Lung (tissue), 12 donors: Measurements from ENCODE around the gene FAM168A. TPM values are rescaled to one million over a fixed set of nuclear protein-coding genes. Genes with fewer than 3 reads are reported as not detected.

ENCODE experiments used
- ATAC-seq: fragments of 200-7000 bp; cut with Tn5 transposase; one replicate; pipeline ENCODE4 v1.9.1; 2020; ENCODE audit warnings: moderate number of reproducible peaks; ENCODE audit not compliant: insufficient read depth, low FRiP score
- DNase-seq, 3 donors: peaks; one replicate each; pipeline ENCODE4 v3.0.0-alpha.2; 2013 to 2017
- H3K27ac ChIP-seq, 2 donors: one replicate each; pipeline ENCODE4 v1.5.1; 2013; ENCODE audit warnings: mild to moderate bottlenecking in 2 of 2, moderate library complexity in 2 of 2, control low read depth in 1 of 2, inconsistent platforms in 1 of 2, low read depth in 1 of 2, low read length in 1 of 2
- H3K27me3 ChIP-seq, 3 donors: one replicate each; pipeline ENCODE4 v1.5.1; 2013; ENCODE audit warnings: low read length in 2 of 3; ENCODE audit not compliant: control insufficient read depth in 3 of 3, insufficient read depth in 3 of 3
- H3K36me3 ChIP-seq, 4 donors: one replicate each; pipeline ENCODE4 v1.5.1; 2013; ENCODE audit warnings: low read length in 4 of 4, mild to moderate bottlenecking in 1 of 4, moderate library complexity in 1 of 4; ENCODE audit not compliant: control insufficient read depth in 4 of 4, insufficient read depth in 4 of 4
- H3K4me1 ChIP-seq, 5 donors: one replicate each; pipeline ENCODE4 v1.5.1; 2013; ENCODE audit warnings: low read length in 5 of 5, mild to moderate bottlenecking in 2 of 5, moderate library complexity in 1 of 5; ENCODE audit not compliant: control insufficient read depth in 5 of 5, insufficient read depth in 5 of 5
- H3K4me3 ChIP-seq: one replicate; pipeline ENCODE4 v1.5.1; 2013; ENCODE audit warnings: mild to moderate bottlenecking, control low read depth, moderate library complexity
- H3K9ac ChIP-seq, 2 donors: one replicate each; pipeline ENCODE4 v1.5.1; 2013; ENCODE audit warnings: low read length in 2 of 2, control low read depth in 1 of 2; ENCODE audit not compliant: insufficient read depth in 1 of 2
- H3K9me3 ChIP-seq, 4 donors: one replicate each; pipeline ENCODE4 v1.5.1; 2013; ENCODE audit warnings: low read length in 3 of 4, mild to moderate bottlenecking in 1 of 4, moderate library complexity in 1 of 4; ENCODE audit not compliant: control insufficient read depth in 4 of 4, insufficient read depth in 3 of 4
- WGBS, 2 donors: extraction: QIAGEN DNeasy Blood & Tissue Kit; methylation state at CpG; one replicate each; pipeline ENCODE4 v1.1.7; 2013; 5-methylcytosine and 5-hydroxymethylcytosine counted together
- polyA plus RNA-seq, 2 donors: library from polyadenylated mRNA; stranded (reverse); fragments of 200-250 nt; gene quantifications; one replicate each; pipeline ENCODE4 v1.2.1, GENCODE V29; 2013
- total RNA-seq, 2 donors: library from RNA; depleted of rRNA in 1 of 2; stranded (reverse); fragments of >200 nt in 1 of 2; gene quantifications; one replicate each; pipeline ENCODE4 v1.2.1, GENCODE V29; 2014 to 2021
- TF ChIP-seq, protein P1 (sequence below): IDR thresholded peaks from 2 replicates; pipeline ENCODE4 v1.5.1; 2012; ENCODE audit warnings: mild to moderate bottlenecking; ENCODE audit errors: control extremely low read depth, extremely low read depth
- donor health status: control.
- donor health status: control.
- donor health status: Bipolar disorder and iron deficiency.
- donor health status: healthy.
- donor health status: DM: yes; HTN: yes; CAD: no.

FAM168A gene
- total and polyA plus RNA-seq, 4 donors, result 6.7 to 25.5 (median 17.1) TPM

DNA sequence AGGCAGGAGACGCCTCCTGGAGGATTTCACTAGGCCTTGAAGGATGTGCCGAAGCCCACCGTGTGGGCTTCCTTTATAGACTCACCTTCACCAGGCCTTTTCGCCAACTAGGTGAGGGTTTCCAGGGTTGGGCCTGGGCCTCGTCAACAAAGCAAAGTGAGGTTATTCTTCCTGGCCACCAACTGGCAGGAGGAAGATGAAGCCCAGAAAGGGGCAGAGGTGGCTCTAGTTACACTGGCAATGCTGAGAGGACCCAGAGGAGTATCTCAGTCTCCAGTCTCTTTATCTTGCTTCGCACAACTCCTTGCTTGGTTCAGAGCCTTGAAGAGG is 222.1 kb downstream of the FAM168A start:
- TF ChIP-seq, protein P1, sequence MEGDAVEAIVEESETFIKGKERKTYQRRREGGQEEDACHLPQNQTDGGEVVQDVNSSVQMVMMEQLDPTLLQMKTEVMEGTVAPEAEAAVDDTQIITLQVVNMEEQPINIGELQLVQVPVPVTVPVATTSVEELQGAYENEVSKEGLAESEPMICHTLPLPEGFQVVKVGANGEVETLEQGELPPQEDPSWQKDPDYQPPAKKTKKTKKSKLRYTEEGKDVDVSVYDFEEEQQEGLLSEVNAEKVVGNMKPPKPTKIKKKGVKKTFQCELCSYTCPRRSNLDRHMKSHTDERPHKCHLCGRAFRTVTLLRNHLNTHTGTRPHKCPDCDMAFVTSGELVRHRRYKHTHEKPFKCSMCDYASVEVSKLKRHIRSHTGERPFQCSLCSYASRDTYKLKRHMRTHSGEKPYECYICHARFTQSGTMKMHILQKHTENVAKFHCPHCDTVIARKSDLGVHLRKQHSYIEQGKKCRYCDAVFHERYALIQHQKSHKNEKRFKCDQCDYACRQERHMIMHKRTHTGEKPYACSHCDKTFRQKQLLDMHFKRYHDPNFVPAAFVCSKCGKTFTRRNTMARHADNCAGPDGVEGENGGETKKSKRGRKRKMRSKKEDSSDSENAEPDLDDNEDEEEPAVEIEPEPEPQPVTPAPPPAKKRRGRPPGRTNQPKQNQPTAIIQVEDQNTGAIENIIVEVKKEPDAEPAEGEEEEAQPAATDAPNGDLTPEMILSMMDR, result no peak
- WGBS, 2 donors, result 60 to 62% methylated on average over 6 of the region's 6 CpGs
- no peaks in the 10 kb centered on the region for H3K27me3 ChIP-seq
- peak overlapping the region; percentile 21 to 44 for H3K27ac ChIP-seq
- no peaks in the 10 kb centered on the region for H3K36me3 ChIP-seq
- H3K9ac ChIP-seq, result peak overlapping the region in 1 of 2 donors; percentile 32
- no peaks in the 10 kb centered on the region for H3K9me3 ChIP-seq
- ATAC-seq (no peak), DNase-seq (no peak)
- H3K4me1 ChIP-seq, result peaks cover 0 to 11% (median 4%) of the 10 kb centered on the region in 5 donors
- no peak overlapping the region for H3K4me3 ChIP-seq

DNA sequence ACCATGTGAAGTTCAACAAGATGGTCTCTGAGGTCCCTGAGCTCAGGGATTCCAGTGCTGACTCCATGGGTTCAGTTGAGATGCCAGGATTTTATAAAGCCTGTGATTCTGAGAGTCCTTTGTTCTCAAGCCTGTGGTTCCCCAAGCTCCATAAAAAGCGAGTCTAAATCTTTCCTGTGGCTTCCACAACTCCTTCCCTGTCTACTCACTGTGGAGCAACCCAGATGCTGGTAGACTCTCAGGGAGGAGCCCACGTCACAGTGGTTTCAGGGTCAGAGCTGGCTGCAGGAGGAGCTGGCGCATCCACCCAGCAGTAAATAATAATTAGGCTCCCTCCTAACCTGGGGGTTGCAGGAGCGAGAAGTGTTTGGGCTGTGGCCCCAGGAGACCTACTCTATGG is 223.8 kb downstream of the FAM168A start:
- TF ChIP-seq, protein P1, result no peak
- H3K9ac ChIP-seq, result no peak overlapping the region
- WGBS, 2 donors, result 87 to 88% methylated on average over 4 of the region's 4 CpGs

DNA sequence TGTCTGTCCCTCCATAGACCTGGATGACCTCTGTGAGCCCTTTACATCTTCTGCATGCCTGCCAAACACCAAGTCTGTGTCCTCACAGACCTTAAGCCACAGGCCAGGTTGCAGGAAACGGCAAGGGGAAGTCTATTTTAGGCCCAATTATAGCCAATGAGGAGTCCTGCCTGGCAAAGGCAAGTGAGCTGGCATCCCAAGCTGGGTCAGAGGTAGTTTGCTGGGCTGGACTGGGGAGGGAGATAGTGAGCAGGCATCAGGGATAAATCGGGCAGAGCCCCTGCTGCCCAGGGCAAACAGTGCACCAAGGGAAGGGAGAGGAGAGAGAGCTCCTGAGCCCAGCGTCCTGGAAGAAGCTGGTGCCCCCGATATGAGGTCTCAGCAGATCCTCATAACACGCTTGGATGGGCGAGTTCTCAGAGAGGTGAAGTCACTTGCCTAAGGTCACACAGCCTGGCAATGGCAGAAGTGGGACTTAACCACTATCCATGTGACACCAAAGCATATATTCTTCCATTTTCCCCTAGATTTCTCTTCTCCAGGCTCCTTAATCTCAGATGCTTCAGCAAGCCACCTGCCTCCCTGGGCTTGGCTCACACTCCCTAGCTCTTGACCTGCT is 225.4 kb downstream of the FAM168A start:
- ATAC-seq, result no peak
- H3K9me3 ChIP-seq, result no peaks in the 10 kb centered on the region
- H3K27ac ChIP-seq, result no peak overlapping the region
- no peak overlapping the region for H3K4me3 ChIP-seq
- no peak overlapping the region for H3K9ac ChIP-seq
- peaks cover 0 to 11% (median 4%) of the 10 kb centered on the region in 5 donors for H3K4me1 ChIP-seq
- DNase-seq, result no peak
- peaks cover 0 to 12% (median 8%) of the 10 kb centered on the region in 4 donors for H3K36me3 ChIP-seq
- 42 to 49% methylated on average over 6 of the region's 6 CpGs for WGBS, 2 donors
- TF ChIP-seq, protein P1, result no peak
- H3K27me3 ChIP-seq, result no peaks in the 10 kb centered on the region

More for the DNA sequence above, 223.8 kb downstream of the FAM168A start:
- H3K36me3 ChIP-seq, result peaks cover 0 to under 1% (median 0%) of the 10 kb centered on the region in 4 donors
- DNase-seq (no peak), ATAC-seq (no peak)
- no peaks in the 10 kb centered on the region for H3K27me3 ChIP-seq
- no peak overlapping the region for H3K4me3 ChIP-seq
- no peak overlapping the region for H3K27ac ChIP-seq
- H3K4me1 ChIP-seq, result peaks cover 0 to 11% (median 4%) of the 10 kb centered on the region in 5 donors
- no peaks in the 10 kb centered on the region for H3K9me3 ChIP-seq
